NCI-H1417 (cell line): Measurements from ENCODE around the gene ADGRL3.
"Not testable (repeated sequence)": the region's sequence is repeated elsewhere in the genome, so short reads cannot be mapped to it uniquely, and the experiment has no call there.

Source experiments
- DNase-seq, 3 experiments: peaks; one replicate each; lab custom pipeline; 2025; lab: John Stamatoyannopoulos, UW

The ADGRL3 gene

GRCh38 chr4:61493470-61493869 lies 293.3 kb downstream of the ADGRL3 start:
- peak in 2 of 3 experiments; percentile 63 to 87 for DNase-seq

GRCh38 chr4:61500883-61501282 lies 300.8 kb downstream of the ADGRL3 start:
- DNase-seq = peak in 1 of 3 experiments; percentile 14

GRCh38 chr4:61501812-61502211 lies 301.7 kb downstream of the ADGRL3 start:
- DNase-seq = no peak

GRCh38 chr4:61505773-61506685 lies 305.9 kb downstream of the ADGRL3 start:
- DNase-seq = peak in 1 of 3 experiments; percentile 48

- DNase-seq = no peak
Observed at GRCh38 chr4:61507091-61507490, 307.0 kb downstream of the ADGRL3 start.

- DNase-seq = not testable (repeated sequence)
Observed at GRCh38 chr4:61509721-61510241, 309.7 kb downstream of the ADGRL3 start.

- DNase-seq = no peak
Observed at GRCh38 chr4:61511716-61512488, 311.8 kb downstream of the ADGRL3 start.

- DNase-seq = no peak
Observed at GRCh38 chr4:61514991-61515390, 314.9 kb downstream of the ADGRL3 start.

- no peak for DNase-seq
Observed at GRCh38 chr4:61517144-61517543, 317.0 kb downstream of the ADGRL3 start.

GRCh38 chr4:61520166-61520565 lies 320.0 kb downstream of the ADGRL3 start:
- DNase-seq = no peak

GRCh38 chr4:61520681-61521160 lies 320.6 kb downstream of the ADGRL3 start:
- DNase-seq = peak in 1 of 3 experiments; percentile 29

- DNase-seq = no peak
Observed at GRCh38 chr4:61521451-61521850, 321.3 kb downstream of the ADGRL3 start.

- DNase-seq = no peak
Observed at GRCh38 chr4:61522312-61522711, 322.2 kb downstream of the ADGRL3 start.

- DNase-seq = no peak
Observed at GRCh38 chr4:61527888-61528287, 327.8 kb downstream of the ADGRL3 start.

- no peak for DNase-seq
Observed at GRCh38 chr4:61528595-61528994, 328.5 kb downstream of the ADGRL3 start.

- DNase-seq = peak in 1 of 3 experiments; percentile 77
Observed at GRCh38 chr4:61531188-61531587, 331.1 kb downstream of the ADGRL3 start.

- DNase-seq = peak; percentile 7 to 58 (median 55)
Observed at GRCh38 chr4:61532336-61533000, 332.3 kb downstream of the ADGRL3 start.

GRCh38 chr4:61533140-61533539 lies 333.0 kb downstream of the ADGRL3 start:
- no peak for DNase-seq

GRCh38 chr4:61540944-61541343 lies 340.8 kb downstream of the ADGRL3 start:
- peak in 2 of 3 experiments; percentile 48 to 77 for DNase-seq

GRCh38 chr4:61541459-61541858 lies 341.3 kb downstream of the ADGRL3 start:
- peak in 2 of 3 experiments; percentile 22 to 65 for DNase-seq

GRCh38 chr4:61543976-61544375 lies 343.9 kb downstream of the ADGRL3 start:
- no peak for DNase-seq
